22Rv1 (cell line): ENCODE measurements around the gene NINJ2.

Source experiments
- H3K27ac ChIP-seq: fragments of 450-650 bp; 2 replicates; pipeline ENCODE4 v1.5.1; 2017
- ZFX ChIP-seq: fragments of 450-650 bp; IDR thresholded peaks from 2 replicates; pipeline ENCODE4 v1.6.1; 2017; ENCODE audit warnings: antibody characterized with exemption, borderline replicate concordance
- TF ChIP-seq, protein P1 (sequence below): fragments of 450-650 bp; IDR thresholded peaks from 2 replicates; pipeline ENCODE4 v1.5.1; 2017; ENCODE audit warnings: mild to moderate bottlenecking

Gene NINJ2

DNA sequence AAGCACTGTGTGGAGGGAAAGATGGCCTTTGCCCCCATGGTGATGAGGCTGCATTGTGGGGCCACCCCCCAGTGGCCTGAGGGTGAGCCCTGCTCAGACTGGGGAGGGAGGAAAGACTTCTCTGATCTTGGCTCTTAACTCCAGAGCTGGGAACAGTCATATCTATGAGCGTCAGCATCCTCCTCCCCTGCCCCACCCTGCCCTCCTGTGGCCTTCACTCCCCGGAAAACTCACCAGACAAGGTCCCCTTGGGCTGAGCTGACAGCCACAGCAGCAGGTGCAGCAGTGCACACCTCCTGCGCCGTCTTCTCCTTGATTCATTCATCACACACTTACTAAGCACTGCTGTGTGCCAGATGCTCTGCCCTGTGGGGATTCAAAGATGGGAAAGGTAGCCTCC, 104.7 kb downstream of the NINJ2 start:
- H3K27ac ChIP-seq, result no peak overlapping the region
- TF ChIP-seq, protein P1, sequence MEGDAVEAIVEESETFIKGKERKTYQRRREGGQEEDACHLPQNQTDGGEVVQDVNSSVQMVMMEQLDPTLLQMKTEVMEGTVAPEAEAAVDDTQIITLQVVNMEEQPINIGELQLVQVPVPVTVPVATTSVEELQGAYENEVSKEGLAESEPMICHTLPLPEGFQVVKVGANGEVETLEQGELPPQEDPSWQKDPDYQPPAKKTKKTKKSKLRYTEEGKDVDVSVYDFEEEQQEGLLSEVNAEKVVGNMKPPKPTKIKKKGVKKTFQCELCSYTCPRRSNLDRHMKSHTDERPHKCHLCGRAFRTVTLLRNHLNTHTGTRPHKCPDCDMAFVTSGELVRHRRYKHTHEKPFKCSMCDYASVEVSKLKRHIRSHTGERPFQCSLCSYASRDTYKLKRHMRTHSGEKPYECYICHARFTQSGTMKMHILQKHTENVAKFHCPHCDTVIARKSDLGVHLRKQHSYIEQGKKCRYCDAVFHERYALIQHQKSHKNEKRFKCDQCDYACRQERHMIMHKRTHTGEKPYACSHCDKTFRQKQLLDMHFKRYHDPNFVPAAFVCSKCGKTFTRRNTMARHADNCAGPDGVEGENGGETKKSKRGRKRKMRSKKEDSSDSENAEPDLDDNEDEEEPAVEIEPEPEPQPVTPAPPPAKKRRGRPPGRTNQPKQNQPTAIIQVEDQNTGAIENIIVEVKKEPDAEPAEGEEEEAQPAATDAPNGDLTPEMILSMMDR, result no peak
- no peak for TF ChIP-seq ZFX

DNA sequence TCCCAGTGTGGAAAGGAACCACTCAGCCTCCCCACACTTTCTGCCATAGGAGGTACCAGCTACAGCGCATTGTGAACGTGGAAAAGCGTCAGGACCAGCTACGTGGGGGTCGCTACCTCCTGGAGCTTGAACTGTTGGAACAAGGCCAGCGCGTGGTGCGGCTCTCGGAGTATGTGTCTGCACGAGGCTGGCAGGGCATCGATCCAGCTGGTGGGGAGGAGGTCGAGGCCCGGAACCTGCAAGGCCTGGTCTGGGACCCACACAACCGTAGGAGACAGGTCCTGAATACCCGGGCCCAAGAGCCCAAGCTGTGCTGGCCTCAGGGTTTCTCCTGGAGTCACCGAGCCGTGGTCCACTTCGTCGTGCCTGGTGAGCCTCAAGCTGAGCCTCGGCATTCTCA, 106.7 kb downstream of the NINJ2 start:
- TF ChIP-seq, protein P1, result no peak
- no peak for TF ChIP-seq ZFX
- H3K27ac ChIP-seq, result no peak overlapping the region

DNA sequence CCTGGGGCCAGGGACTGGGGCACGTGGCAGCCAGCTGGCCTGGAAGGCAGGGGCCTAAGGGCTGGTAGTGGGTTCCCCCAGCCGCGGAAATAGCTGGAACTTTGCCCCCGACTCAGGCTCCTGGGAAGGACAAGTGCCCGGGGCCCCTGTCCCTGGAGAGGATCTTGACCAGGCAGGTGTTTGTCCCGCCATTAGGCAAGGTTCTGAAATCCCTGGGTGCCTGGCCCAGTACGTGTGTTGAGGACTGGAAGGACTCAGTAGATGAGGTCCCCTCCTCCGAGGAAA, 109.3 kb downstream of the NINJ2 start:
- no peak for TF ChIP-seq ZFX
- TF ChIP-seq, protein P1, result no peak
- H3K27ac ChIP-seq, result no peak overlapping the region

DNA sequence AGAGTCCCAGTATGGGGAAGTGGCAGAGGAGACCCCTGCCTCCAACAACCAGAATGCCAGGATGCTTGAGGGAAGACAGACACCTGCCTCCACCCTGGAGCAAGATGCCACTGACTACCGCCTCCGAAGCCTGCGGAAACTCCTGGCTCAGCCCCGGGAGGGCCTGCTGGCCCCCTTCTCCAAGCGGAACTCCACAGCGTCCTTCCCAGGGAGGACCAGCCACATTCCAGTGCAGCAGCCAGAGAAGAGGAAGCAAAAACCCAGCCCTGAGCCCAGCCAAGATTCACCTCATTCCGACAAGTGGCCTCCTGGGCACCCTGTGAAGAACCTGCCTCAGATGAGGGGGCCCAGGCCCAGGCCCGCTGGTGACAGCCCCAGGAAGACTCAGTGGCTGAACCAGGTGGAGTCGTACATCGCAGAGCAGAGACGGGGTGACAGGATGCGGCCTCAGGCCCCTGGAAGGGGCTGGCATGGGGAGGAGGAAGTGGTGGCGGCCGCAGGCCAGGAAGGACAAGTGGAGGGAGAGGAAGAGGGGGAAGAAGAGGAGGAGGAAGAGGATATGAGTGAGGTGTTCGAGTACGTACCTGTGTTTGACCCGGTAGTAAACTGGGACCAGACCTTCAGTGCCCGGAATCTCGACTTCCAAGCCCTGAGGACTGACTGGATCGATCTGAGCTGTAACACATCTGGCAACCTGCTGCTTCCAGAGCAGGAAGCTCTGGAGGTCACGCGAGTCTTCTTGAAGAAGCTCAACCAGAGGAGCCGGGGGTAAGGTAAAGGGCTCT, 109.8 kb downstream of the NINJ2 start:
- TF ChIP-seq, protein P1, result no peak
- TF ChIP-seq ZFX, result no peak
- H3K27ac ChIP-seq, result no peak overlapping the region

DNA sequence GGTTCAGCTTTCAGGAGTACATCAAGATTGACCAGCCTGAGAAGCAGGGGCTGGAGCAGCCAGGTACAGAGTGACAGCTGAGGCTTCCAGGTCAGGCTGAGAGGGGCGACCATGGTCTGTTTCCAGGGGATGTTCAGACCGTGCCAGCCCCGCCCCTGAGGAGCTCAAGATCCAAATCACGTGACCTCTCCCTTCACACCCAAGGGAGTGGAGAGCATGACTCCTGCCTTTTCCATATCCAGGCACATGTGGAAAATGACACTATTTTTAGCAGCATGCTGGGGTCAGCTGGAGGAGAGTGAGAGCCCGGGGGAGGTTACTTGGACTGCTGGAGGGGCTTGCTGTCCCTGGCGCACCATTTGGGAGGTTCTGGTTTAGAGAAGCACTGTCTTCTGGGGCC, 110.8 kb downstream of the NINJ2 start:
- H3K27ac ChIP-seq, result no peak overlapping the region
- TF ChIP-seq, protein P1, result no peak
- TF ChIP-seq ZFX, result no peak

DNA sequence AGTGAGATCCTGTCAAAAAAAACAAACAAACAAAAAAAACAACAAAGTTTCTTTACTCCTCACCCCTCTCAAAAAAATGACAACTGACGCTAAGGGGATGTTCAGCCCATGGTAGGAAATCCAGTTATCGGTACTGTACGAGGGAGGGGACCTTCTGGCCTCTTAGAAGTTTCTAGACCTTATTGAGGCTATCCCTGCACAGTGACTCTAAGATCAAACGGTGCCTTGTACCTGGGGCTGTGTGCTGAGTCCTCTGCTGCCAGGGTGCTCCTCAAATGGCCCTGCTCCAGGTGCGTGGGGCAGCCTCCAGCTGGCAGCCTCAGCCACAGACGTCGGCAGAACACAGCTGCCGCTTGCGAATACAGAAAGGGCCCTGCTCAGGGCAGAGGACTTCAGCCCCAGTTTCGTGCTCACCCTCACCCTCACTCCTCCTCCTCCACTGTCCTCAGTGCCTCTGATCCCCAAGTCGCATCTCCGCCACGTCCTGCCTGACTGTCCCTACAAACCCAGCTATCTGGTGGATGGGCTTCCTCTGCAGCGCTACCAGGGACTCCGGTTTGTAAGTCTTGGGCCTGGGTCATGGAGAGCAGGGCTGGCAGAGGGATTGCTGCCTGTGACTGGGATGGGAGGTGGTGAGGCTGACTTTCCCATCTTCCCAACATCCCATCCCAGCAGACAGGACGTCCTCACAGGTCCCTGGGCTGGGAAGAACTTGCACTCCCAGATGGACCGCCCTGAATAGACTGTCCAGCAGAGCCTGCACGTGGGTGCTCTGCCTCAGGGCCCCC, 112.6 kb downstream of the NINJ2 start:
- no peak overlapping the region for H3K27ac ChIP-seq
- TF ChIP-seq ZFX, result no peak
- TF ChIP-seq, protein P1, result no peak

DNA sequence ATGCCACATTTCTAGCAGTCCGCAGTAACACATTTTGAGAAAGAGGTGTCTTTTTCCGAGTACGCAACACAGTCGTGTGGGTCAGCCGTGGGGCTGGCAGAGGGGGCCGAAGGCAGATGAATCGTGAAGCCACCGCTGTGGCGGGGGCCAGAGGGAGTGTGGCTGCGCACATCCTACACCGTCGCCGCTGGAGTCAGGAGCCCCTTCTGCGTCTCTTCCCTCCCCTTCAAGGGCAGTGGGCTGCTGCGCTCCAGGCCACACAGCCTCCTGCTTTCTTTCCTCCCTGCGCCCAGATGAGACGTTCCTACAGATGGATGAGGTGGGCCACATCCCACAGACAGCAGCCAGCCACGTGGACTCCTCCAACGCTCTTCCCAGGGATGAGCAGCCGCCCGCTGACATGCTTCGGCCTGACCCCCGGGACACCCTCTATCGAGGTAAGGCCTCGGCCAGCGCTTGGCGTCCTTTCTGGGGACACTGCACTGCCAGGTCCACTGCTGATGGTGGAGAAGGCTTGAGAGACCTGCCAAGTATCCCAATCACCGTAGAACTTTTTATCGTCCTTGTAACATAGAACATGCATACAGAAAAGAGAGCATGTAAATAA, 113.7 kb downstream of the NINJ2 start:
- H3K27ac ChIP-seq, result no peak overlapping the region
- TF ChIP-seq, protein P1, result no peak
- TF ChIP-seq ZFX, result no peak
